Activated T-cell treated with anti-CD3 and anti-CD28 coated beads, Interleukin-2, amount 50 U/mL, for 24 hours (primary cell): Measurements from ENCODE around the gene CHDH.

ENCODE experiments used
- DNase-seq: peaks from one replicate; pipeline ENCODE4 v3.0.0-alpha.2; 2020
- H3K27ac Mint-ChIP-seq: 2 replicates; pipeline ENCODE4 v1.8.0; 2020; ENCODE audit warnings: mild to moderate bottlenecking, mixed read lengths
- H3K27me3 Mint-ChIP-seq: 2 replicates; pipeline ENCODE4 v1.8.0; 2020; ENCODE audit warnings: mixed read lengths
- H3K36me3 Mint-ChIP-seq: 2 replicates; pipeline ENCODE4 v1.8.0; 2020; ENCODE audit warnings: low read depth, mixed read lengths
- H3K4me1 Mint-ChIP-seq: 2 replicates; pipeline ENCODE4 v1.8.0; 2020; ENCODE audit warnings: low read depth, mixed read lengths
- H3K4me3 Mint-ChIP-seq: 2 replicates; pipeline ENCODE4 v1.8.0; 2020; ENCODE audit warnings: mild to moderate bottlenecking, moderate library complexity, mixed read lengths
- H3K9me3 Mint-ChIP-seq: 2 replicates; pipeline ENCODE4 v1.8.0; 2020; ENCODE audit warnings: mixed read lengths

The CHDH gene

GRCh38 chr3:53841296-53841695 lies 4.9 kb downstream of the CHDH start:
- Mint-ChIP-seq H3K27ac (no peak overlapping the region), H3K27me3 (peaks cover 39% of the 10 kb centered on the region)

GRCh38 chr3:53837331-53837730 lies 8.9 kb downstream of the CHDH start:
- Mint-ChIP-seq H3K36me3 (no peaks in the 10 kb centered on the region), H3K27me3 (peaks cover 5% of the 10 kb centered on the region), H3K4me3 (no peak overlapping the region), H3K27ac (no peak overlapping the region), H3K9me3 (no peaks in the 10 kb centered on the region), H3K4me1 (no peaks in the 10 kb centered on the region)
- DNase-seq = no peak

More at GRCh38 chr3:53841296-53841695, 4.9 kb downstream of the CHDH start:
- H3K9me3 Mint-ChIP-seq = no peaks in the 10 kb centered on the region
- H3K36me3 Mint-ChIP-seq = no peaks in the 10 kb centered on the region
- no peak overlapping the region for H3K4me3 Mint-ChIP-seq
- no peak for DNase-seq
- H3K4me1 Mint-ChIP-seq = peaks cover 2% of the 10 kb centered on the region

- H3K4me1 Mint-ChIP-seq = no peaks in the 10 kb centered on the region
- no peaks in the 10 kb centered on the region for H3K36me3 Mint-ChIP-seq
- no peaks in the 10 kb centered on the region for H3K9me3 Mint-ChIP-seq
- H3K4me3 Mint-ChIP-seq = no peak overlapping the region
- H3K27me3 Mint-ChIP-seq = peaks cover 3% of the 10 kb centered on the region
- no peak for DNase-seq
- H3K27ac Mint-ChIP-seq = no peak overlapping the region
Measured at GRCh38 chr3:53836084-53836872, 9.9 kb downstream of the CHDH start.

GRCh38 chr3:53835257-53835656 lies 11.0 kb downstream of the CHDH start:
- H3K4me1 Mint-ChIP-seq = no peaks in the 10 kb centered on the region
- H3K27ac Mint-ChIP-seq = no peak overlapping the region
- no peaks in the 10 kb centered on the region for H3K36me3 Mint-ChIP-seq
- H3K9me3 Mint-ChIP-seq = no peaks in the 10 kb centered on the region
- no peak overlapping the region for H3K4me3 Mint-ChIP-seq
- no peak for DNase-seq
- peaks cover 3% of the 10 kb centered on the region for H3K27me3 Mint-ChIP-seq

DNA sequence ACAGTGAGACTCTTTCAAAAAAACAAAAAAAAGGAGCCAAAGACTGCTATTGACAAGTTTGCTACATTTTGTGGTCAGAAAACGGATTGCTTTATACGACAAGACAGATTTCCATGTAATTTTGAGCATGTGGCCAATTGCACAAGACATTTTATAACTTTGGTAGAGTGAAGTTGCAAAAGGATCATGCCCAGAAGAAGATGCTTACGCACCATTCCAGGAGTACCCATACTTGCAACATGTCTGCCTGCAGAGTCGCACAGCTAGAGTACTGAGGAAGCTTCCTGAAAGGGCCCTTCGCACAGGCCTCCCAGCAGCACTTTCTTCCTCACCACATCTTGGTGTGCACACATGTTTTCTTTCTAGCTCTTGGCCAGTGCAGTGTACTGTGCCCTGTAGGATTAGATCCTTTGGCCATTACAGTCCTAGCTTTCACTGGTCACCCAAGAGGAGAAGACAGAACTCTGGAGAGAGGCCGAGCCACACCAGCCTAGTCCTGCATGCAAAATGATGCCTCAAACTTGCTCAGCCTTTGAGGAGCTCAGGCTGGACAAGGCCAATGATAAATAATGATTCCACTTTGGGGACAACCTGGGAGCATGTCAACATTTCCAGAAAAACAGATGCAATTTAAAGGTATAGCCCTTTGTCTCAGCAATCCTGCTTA lies 11.7 kb downstream of the CHDH start:
- H3K4me1 Mint-ChIP-seq = no peaks in the 10 kb centered on the region
- H3K4me3 Mint-ChIP-seq = no peak overlapping the region
- H3K9me3 Mint-ChIP-seq = no peaks in the 10 kb centered on the region
- H3K36me3 Mint-ChIP-seq = no peaks in the 10 kb centered on the region
- peaks cover 3% of the 10 kb centered on the region for H3K27me3 Mint-ChIP-seq
- DNase-seq = no peak
- H3K27ac Mint-ChIP-seq = no peak overlapping the region

DNA sequence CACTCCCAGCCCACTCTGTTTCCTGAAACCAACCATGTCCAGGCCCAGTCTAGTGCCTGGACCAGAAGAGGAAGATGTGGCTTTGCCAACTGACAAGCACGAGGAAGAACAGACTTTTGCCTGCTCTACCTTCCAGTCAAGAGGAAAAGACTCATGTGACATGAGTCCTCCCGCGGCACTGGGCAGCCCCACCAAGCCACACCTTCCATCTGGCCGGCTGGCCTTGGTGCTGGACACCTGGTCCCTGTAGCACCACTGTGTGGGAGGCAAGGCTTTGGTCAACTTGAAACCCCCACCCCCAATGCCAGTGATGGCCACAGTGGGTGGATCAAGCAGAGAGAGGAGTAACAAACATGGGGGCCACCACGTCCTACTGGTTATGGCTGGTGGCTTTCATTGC lies 12.5 kb downstream of the CHDH start:
- Mint-ChIP-seq H3K27ac (no peak overlapping the region), H3K4me1 (no peaks in the 10 kb centered on the region), H3K36me3 (no peaks in the 10 kb centered on the region), H3K27me3 (peaks cover 3% of the 10 kb centered on the region), H3K9me3 (no peaks in the 10 kb centered on the region), H3K4me3 (no peak overlapping the region)
- DNase-seq = no peak

GRCh38 chr3:53833053-53833645 lies 13.1 kb downstream of the CHDH start:
- Mint-ChIP-seq H3K9me3 (no peaks in the 10 kb centered on the region), H3K4me3 (no peak overlapping the region), H3K27me3 (peaks cover 2% of the 10 kb centered on the region), H3K36me3 (no peaks in the 10 kb centered on the region), H3K4me1 (no peaks in the 10 kb centered on the region), H3K27ac (no peak overlapping the region)
- no peak for DNase-seq

DNA sequence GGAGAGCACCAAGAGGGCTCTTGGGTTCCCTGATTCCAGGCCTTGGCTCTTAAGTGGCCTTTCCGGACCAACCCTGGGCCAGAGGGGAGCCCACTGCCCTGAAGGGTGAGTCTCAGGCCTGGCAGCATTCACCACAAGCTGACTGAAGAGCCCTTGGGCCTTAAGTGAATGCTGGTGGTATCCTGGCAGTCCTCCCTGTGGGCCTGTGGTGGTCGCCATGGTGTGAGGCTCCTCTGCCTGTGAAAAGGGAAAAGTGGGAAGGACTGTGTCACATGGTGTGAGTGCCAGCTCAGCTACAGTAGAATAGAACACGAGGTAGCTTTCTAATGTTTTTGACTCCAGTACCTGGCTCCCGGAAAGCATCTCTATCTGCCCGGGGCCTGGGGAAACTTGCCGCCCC lies 15.3 kb downstream of the CHDH start:
- Mint-ChIP-seq H3K36me3 (no peaks in the 10 kb centered on the region), H3K27me3 (no peaks in the 10 kb centered on the region), H3K4me1 (no peaks in the 10 kb centered on the region), H3K4me3 (no peak overlapping the region), H3K9me3 (no peaks in the 10 kb centered on the region), H3K27ac (no peak overlapping the region)
- DNase-seq = no peak

DNA sequence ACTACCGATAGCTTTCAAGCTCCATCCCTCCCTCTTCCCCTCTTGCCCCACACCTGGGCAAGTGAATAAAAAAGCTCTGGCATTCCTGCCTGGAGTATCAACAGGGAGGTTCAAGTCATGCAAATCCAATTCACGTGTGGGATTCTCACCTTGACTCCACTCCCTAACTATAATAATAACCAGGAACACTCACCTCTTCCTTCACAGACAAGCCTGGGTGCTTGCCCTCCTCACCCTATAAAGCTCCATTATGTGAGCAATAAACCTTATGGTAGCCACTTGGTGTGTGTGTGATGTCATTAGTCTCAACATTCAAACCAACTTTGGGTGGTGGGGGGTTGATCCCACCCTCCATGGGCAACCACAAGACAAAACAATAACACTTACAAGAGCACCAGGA lies 16.6 kb downstream of the CHDH start:
- H3K27ac Mint-ChIP-seq = no peak overlapping the region
- no peaks in the 10 kb centered on the region for H3K36me3 Mint-ChIP-seq
- H3K27me3 Mint-ChIP-seq = no peaks in the 10 kb centered on the region
- no peak overlapping the region for H3K4me3 Mint-ChIP-seq
- no peaks in the 10 kb centered on the region for H3K4me1 Mint-ChIP-seq
- H3K9me3 Mint-ChIP-seq = no peaks in the 10 kb centered on the region
- DNase-seq = no peak

- H3K4me1 Mint-ChIP-seq = no peaks in the 10 kb centered on the region
- no peaks in the 10 kb centered on the region for H3K9me3 Mint-ChIP-seq
- no peak overlapping the region for H3K4me3 Mint-ChIP-seq
- H3K27ac Mint-ChIP-seq = no peak overlapping the region
- no peaks in the 10 kb centered on the region for H3K27me3 Mint-ChIP-seq
- H3K36me3 Mint-ChIP-seq = no peaks in the 10 kb centered on the region
- no peak for DNase-seq
Measured at GRCh38 chr3:53828581-53828980, 17.6 kb downstream of the CHDH start.

DNA sequence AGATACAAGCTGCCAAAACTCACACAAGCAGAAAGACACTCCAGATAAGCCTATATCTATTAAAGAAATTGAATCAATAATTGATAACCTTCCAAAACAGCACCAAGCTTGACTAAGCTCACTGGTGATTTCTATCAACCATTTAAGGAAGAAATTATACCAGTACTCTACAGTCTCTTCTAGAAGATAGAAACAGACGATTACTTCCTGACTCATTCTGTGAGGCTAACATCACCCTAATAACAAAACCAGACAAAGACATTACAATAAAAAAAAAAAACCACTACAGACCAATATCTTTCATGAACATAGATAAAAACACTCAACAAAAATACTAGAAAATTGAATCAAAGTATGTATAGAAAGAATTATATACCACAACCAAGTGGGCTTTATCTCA lies 20.2 kb downstream of the CHDH start:
- no peak for DNase-seq
- Mint-ChIP-seq H3K36me3 (no peaks in the 10 kb centered on the region), H3K27ac (no peak overlapping the region), H3K27me3 (no peaks in the 10 kb centered on the region), H3K9me3 (no peaks in the 10 kb centered on the region), H3K4me3 (no peak overlapping the region), H3K4me1 (no peaks in the 10 kb centered on the region)

- Mint-ChIP-seq H3K27ac (no peak overlapping the region), H3K27me3 (peaks cover under 1% of the 10 kb centered on the region), H3K9me3 (no peaks in the 10 kb centered on the region), H3K4me3 (no peak overlapping the region), H3K4me1 (no peaks in the 10 kb centered on the region), H3K36me3 (no peaks in the 10 kb centered on the region)
- DNase-seq = no peak
Measured at GRCh38 chr3:53824795-53825194, 21.4 kb downstream of the CHDH start.

DNA sequence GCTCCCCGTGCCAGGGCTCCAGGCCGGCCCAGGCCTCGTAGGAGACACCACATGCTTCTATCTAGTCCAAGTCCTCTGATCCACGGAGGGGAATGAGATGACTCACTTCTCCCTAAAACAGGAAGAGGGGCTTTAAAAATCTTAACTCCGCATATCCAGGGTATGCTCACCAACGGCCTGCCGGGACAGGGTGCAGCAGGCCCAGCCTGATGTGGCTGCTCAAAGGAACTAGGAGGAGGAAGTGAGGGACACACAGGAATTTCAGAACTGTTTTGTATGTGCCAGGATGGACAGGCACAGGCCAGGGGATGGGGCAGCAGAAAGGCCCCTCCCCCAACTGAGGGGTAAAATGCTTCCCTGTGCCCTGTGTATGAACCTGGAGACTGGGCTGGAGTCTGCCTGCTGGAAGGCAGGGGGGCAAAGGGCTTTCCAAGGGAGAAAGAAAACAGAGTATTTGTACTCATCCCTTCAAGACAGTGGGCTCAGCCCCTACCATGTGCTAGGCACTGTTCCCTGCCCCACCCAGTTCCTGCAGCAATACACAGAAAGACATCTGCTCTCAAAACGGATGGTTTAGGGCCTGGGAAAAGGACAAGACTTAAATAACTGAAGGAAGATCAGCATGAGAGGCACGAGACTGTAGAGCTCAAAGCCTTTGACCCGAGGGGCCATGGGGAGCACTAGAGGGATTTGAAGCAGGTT lies 22.1 kb downstream of the CHDH start:
- H3K27ac Mint-ChIP-seq = no peak overlapping the region
- no peak overlapping the region for H3K4me3 Mint-ChIP-seq
- H3K4me1 Mint-ChIP-seq = no peaks in the 10 kb centered on the region
- no peak for DNase-seq
- H3K27me3 Mint-ChIP-seq = peaks cover 3% of the 10 kb centered on the region
- H3K36me3 Mint-ChIP-seq = no peaks in the 10 kb centered on the region
- no peaks in the 10 kb centered on the region for H3K9me3 Mint-ChIP-seq

- no peak for DNase-seq
Measured at GRCh38 chr3:53823026-53823955, 22.9 kb downstream of the CHDH start.

More at GRCh38 chr3:53823026-53823955, 22.9 kb downstream of the CHDH start:
- H3K9me3 Mint-ChIP-seq = no peaks in the 10 kb centered on the region
- no peaks in the 10 kb centered on the region for H3K4me1 Mint-ChIP-seq
- H3K27me3 Mint-ChIP-seq = peaks cover 11% of the 10 kb centered on the region
- H3K27ac Mint-ChIP-seq = no peak overlapping the region
- H3K4me3 Mint-ChIP-seq = no peak overlapping the region
- H3K36me3 Mint-ChIP-seq = no peaks in the 10 kb centered on the region
